DOHH2 (cell line): ENCODE measurements around the gene MIXL1.
"Not testable (repeated sequence)": the region's sequence is repeated elsewhere in the genome, so short reads cannot be mapped to it uniquely, and the experiment has no call there.

ENCODE experiments used
- H3F3A ChIP-seq: fragments of 200-600 bp; sonication (generic), shearing (Covaris generic); 2 replicates; pipeline ENCODE4 v1.6.0; 2016; ENCODE audit warnings: antibody characterized with exemption, mild to moderate bottlenecking; ENCODE audit not compliant: control insufficient read depth, insufficient read depth
- H3K27ac ChIP-seq: fragments of 200-600 bp; sonication (generic); 2 replicates; pipeline ENCODE4 v1.5.1; 2014; ENCODE audit warnings: low read depth, mild to moderate bottlenecking, low read length, moderate library complexity
- H3K27me3 ChIP-seq: fragments of 200-600 bp; sonication (generic); 2 replicates; pipeline ENCODE4 v1.6.1; 2014; ENCODE audit warnings: mild to moderate bottlenecking, low read length, mixed read lengths; ENCODE audit not compliant: control insufficient read depth
- H3K36me3 ChIP-seq: fragments of 200-600 bp; sonication (generic); 2 replicates; pipeline ENCODE4 v1.6.1; 2014; ENCODE audit warnings: mild to moderate bottlenecking, low read length, moderate library complexity, mixed read lengths; ENCODE audit not compliant: control insufficient read depth
- H3K4me1 ChIP-seq: fragments of 200-600 bp; sonication (generic); 2 replicates; pipeline ENCODE4 v1.6.1; 2014; ENCODE audit warnings: mild to moderate bottlenecking, low read length, mixed read lengths; ENCODE audit not compliant: control insufficient read depth
- H3K4me2 ChIP-seq: fragments of 200-600 bp; sonication (generic); 2 replicates; pipeline ENCODE4 v1.6.0; 2014; ENCODE audit warnings: mild to moderate bottlenecking, low read length, moderate library complexity
- H3K4me3 ChIP-seq: fragments of 200-600 bp; sonication (generic); 2 replicates; pipeline ENCODE4 v1.5.1; 2014; ENCODE audit warnings: mild to moderate bottlenecking, low read length, mixed read lengths
- H3K79me2 ChIP-seq: fragments of 200-600 bp; sonication (generic); 2 replicates; pipeline ENCODE4 v1.6.1; 2014; ENCODE audit warnings: mild to moderate bottlenecking, low read length, mixed read lengths; ENCODE audit not compliant: control insufficient read depth
- H3K9me2 ChIP-seq: fragments of 200-600 bp; sonication (generic); replicated peaks from 2 replicates; pipeline ENCODE4 v1.6.1; 2014; ENCODE audit warnings: mild to moderate bottlenecking, low read length, mixed read lengths; ENCODE audit not compliant: control insufficient read depth
- H3K9me3 ChIP-seq: fragments of 200-600 bp; sonication (generic); 2 replicates; pipeline ENCODE4 v1.6.1; 2014; ENCODE audit warnings: antibody characterized with exemption, low read length, mixed read lengths; ENCODE audit not compliant: control insufficient read depth, insufficient read depth
- H4K20me1 ChIP-seq: fragments of 200-600 bp; sonication (generic); 2 replicates; pipeline ENCODE4 v1.6.0; 2014; ENCODE audit warnings: low read depth, mild to moderate bottlenecking, antibody characterized with exemption, low read length, moderate library complexity; ENCODE audit not compliant: control insufficient read depth, insufficient read depth
- CTCF ChIP-seq: fragments of 200-600 bp; sonication (generic); IDR thresholded peaks from one replicate; pipeline ENCODE4 v1.5.1; 2014; ENCODE audit warnings: antibody characterized with exemption, mild to moderate bottlenecking, low read depth, low read length; ENCODE audit not compliant: poor library complexity, severe bottlenecking
- EZH2phosphoT487 ChIP-seq: fragments of 200-600 bp; sonication (generic); IDR thresholded peaks from 2 replicates; pipeline ENCODE4 v1.6.1; 2017; ENCODE audit warnings: borderline replicate concordance, mild to moderate bottlenecking, antibody characterized with exemption, low read length, moderate library complexity, mixed read lengths

MIXL1 gene

GRCh38 chr1:226255380-226255779 lies 31.9 kb downstream of the MIXL1 start:
- H3K4me1 ChIP-seq = peaks cover 33% of the 10 kb centered on the region
- H3K27me3 ChIP-seq = no peaks in the 10 kb centered on the region
- no peak overlapping the region for H3K27ac ChIP-seq
- peaks cover 3% of the 10 kb centered on the region; the same call in 1 of the 2 replicates for H3K79me2 ChIP-seq
- no peak for TF ChIP-seq EZH2phosphoT487
- TF ChIP-seq CTCF = no peak
- H4K20me1 ChIP-seq = no peaks in the 10 kb centered on the region
- H3K4me2 ChIP-seq = no peak overlapping the region
- H3K9me2 ChIP-seq = no peaks in the 10 kb centered on the region
- H3K4me3 ChIP-seq = no peak overlapping the region
- H3F3A ChIP-seq = peaks cover 12% of the 10 kb centered on the region
- no peaks in the 10 kb centered on the region for H3K9me3 ChIP-seq
- peaks cover 15% of the 10 kb centered on the region for H3K36me3 ChIP-seq

GRCh38 chr1:226261818-226262217 lies 38.4 kb downstream of the MIXL1 start:
- Histone ChIP-seq H3F3A (peaks cover 7% of the 10 kb centered on the region), H3K4me1 (no peaks in the 10 kb centered on the region), H4K20me1 (no peaks in the 10 kb centered on the region), H3K4me2 (no peak overlapping the region), H3K27ac (no peak overlapping the region), H3K9me3 (0 out of 2 replicates have a peak, but pooled peaks cover 2% of the 10 kb centered on the region), H3K4me3 (no peak overlapping the region), H3K36me3 (peaks cover 54% of the 10 kb centered on the region), H3K79me2 (no peaks in the 10 kb centered on the region; the same call in 1 of the 2 replicates), H3K9me2 (no peaks in the 10 kb centered on the region), H3K27me3 (no peaks in the 10 kb centered on the region)
- TF ChIP-seq EZH2phosphoT487 = no peak
- TF ChIP-seq CTCF = no peak

GRCh38 chr1:226268421-226269124 lies 45.1 kb downstream of the MIXL1 start:
- peaks cover 15% of the 10 kb centered on the region for H3F3A ChIP-seq
- no peak for TF ChIP-seq EZH2phosphoT487
- no peak for TF ChIP-seq CTCF
- peaks cover 42% of the 10 kb centered on the region for H3K36me3 ChIP-seq
- H3K4me1 ChIP-seq = no peaks in the 10 kb centered on the region
- H3K9me2 ChIP-seq = no peaks in the 10 kb centered on the region
- H3K4me2 ChIP-seq = no peak overlapping the region
- H3K27ac ChIP-seq = no peak overlapping the region
- H4K20me1 ChIP-seq = no peaks in the 10 kb centered on the region
- no peaks in the 10 kb centered on the region for H3K79me2 ChIP-seq
- no peaks in the 10 kb centered on the region for H3K9me3 ChIP-seq
- H3K4me3 ChIP-seq = no peak overlapping the region
- no peaks in the 10 kb centered on the region for H3K27me3 ChIP-seq

- H3K9me3 ChIP-seq, H3K4me3 ChIP-seq, H3K79me2 ChIP-seq, H3K4me1 ChIP-seq, H3F3A ChIP-seq, H3K27ac ChIP-seq, H4K20me1 ChIP-seq, H3K4me2 ChIP-seq, H3K9me2 ChIP-seq, H3K27me3 ChIP-seq: not testable (repeated sequence)
- H3K36me3 ChIP-seq = peaks cover 55% of the 10 kb centered on the region
Observed at GRCh38 chr1:226272233-226272902, 48.9 kb downstream of the MIXL1 start.
